GM18517 (cell line): ENCODE results near the gene EI24.
"Not testable (repeated sequence)": the region's sequence is repeated elsewhere in the genome, so short reads cannot be mapped to it uniquely, and the experiment has no call there.

ENCODE experiments used
- ATAC-seq: cut with Tn5 transposase; IDR thresholded peaks from one replicate; pipeline ENCODE4 v1.9.1; 2021; ENCODE audit warnings: mild to moderate bottlenecking, moderate library complexity; ENCODE audit not compliant: unreplicated experiment

Gene EI24

DNA sequence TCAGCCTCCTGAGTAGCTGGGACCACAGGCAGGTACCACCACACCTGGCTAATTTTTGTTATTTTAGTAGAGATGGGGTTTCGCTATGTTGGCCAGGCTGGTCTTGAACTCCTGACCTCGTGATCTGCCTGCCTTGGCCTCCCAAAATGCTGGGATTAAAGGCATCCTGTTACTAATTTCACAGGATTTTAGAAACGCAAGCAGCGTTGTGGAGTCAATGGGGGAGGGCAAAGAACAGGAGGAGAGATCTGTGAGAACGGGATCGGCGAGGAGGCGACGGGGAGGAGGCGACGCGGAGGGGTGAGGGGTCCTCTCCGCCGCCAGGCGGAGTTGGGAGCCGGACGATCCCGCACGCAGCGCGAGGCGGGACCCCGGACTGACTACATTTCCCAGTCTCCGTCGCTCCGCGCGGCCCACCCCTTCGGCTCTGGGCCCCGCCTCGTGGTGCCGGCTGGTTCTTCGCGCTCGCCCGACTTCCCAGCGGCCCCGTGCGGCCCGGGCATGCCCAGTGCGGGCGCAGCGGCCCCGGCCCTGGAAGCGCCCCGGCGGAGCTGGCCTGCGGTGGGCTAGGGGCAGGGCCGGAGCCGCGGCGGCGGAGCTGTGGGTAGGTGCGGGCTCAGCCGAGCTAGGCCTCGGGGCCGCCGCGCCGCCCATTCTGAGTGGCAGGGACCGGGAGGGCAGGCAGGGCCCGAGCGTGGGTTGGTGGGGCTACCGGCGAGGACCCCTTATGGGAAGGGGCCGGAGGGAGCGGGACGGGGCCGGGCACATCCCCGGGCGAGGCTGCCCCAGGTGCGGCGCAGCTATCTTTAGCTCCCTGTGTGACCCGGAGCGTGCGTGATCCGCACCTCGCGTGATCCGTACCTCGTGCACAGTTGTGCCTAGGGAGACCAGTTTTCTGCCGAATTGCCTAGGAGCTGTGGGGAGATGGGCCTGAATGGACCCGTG lies at the start of gene EI24:
EI24 (plus strand) TSS at position 508 of the 945 bp plus-strand sequence. CDS start 3,051 bp downstream, outside the sequence.
- peak; percentile 91 for ATAC-seq

DNA sequence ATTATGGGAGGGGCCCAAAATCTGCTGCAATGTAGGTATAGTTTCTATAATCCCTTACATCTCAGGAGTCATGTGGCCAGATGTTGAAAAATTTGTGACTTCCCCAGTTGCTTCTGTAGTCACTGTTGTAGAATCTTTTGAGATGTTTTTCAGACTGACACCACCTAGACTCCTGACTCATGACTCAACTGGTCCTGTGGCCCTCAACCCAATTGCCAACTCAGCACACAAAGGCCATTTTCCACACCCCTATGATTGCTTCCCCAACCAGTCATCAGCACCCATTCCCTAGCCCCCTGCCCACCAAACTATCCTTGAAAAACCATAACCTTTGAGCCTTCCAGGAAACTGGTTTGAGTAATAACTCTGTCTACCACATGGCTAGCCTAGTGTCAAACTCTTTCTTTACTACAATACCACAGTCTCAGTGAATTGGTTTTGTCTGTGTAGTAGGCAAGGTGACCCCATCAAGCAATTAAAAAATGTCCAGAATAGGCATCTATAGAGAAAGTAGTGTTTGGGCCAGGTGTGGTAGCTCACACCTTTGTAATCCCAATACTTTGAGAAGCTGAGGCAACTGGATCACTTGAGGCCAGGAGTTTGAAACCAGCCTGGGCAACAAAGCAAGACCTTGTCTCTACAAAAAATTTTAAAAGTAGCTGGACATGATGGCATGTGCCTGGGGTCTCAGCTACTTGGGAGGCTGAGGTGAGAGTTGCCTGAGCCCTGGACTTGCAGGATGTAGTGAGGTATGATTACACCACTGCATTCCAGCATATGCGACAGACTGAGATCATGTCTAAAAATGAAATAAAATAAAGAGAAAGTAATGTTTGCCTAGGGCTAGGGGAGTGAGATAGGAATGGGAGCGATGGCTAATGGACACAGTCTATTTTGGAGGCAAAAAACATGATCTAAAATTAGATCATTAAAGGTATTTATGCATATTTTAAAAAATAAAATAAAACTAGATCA lies 49.1 kb upstream of the EI24 start:
- no peak for ATAC-seq

DNA sequence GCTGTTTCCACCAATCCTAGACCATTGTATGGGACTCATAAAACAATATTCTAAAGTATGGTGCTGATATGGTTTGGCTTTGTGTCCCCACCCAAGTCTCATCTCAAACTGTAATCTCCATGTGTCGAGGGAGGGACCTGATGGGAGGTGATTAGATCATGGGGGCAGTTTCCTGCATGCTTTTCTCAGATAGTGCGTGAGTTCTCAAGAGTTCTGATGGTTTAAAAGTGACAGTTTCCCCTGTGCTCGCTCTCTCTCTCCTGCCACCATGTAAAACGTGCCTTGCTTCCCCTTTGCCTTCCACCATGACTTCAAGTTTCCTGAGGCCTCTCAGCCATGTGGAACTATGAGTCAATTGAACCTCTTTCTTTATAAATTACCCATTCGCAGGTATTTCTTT lies 44.0 kb upstream of the EI24 start:
- ATAC-seq, result no peak

- ATAC-seq, result no peak
These were observed 36.6 kb upstream of the EI24 start for GRCh38 chr11:125532668-125533067.

- no peak for ATAC-seq
These were observed 33.7 kb upstream of the EI24 start for GRCh38 chr11:125535585-125535984.

- ATAC-seq, result not testable (repeated sequence)
These were observed 32.4 kb upstream of the EI24 start for GRCh38 chr11:125536834-125537233.

- ATAC-seq, result no peak
These were observed 26.6 kb upstream of the EI24 start for GRCh38 chr11:125542709-125543108.

DNA sequence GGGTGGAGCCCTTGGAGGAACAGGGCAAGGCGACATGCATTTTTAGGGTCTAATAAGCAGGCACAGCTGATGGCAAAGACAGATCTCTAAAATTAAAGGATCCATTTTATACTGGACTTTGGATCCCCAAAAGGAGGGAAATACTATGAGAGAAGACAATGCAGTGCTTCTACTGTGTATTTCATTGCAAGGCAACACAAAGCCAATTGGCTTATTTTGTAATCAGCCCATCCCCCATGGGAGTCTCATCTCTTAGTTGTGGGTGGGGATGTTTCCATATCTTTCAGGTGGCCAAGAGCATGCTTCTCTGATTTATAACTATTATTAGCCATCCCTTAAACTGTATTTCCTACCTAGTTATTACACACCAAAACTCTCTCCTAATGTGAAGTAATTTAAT lies 18.5 kb upstream of the EI24 start:
- ATAC-seq, result no peak

- no peak for ATAC-seq
These were observed 17.4 kb upstream of the EI24 start for GRCh38 chr11:125551835-125552342.

DNA sequence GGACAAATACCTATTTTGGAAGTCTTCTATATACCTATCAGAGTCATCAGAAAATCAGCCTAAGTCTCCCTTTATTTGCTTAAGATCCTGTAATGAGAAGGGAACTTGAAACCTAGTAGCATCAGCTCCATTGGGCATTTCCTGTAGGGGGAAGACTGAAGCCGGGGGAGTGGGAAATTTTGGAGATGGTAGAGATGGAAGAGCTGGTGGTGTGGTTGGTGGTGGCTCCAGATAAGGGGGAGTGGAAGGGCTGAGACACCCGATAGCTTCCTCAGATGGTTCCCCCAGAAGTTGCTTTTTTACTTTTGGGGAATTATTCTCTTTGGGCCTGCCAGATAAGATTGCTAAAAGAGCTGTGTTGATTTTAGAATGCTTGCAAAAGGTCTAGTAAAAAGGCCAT lies 16.4 kb upstream of the EI24 start:
- no peak for ATAC-seq

GRCh38 chr11:125553357-125553756 lies 15.9 kb upstream of the EI24 start:
- ATAC-seq, result no peak

- ATAC-seq, result no peak
These were observed 15.2 kb upstream of the EI24 start for GRCh38 chr11:125554038-125554437.

DNA sequence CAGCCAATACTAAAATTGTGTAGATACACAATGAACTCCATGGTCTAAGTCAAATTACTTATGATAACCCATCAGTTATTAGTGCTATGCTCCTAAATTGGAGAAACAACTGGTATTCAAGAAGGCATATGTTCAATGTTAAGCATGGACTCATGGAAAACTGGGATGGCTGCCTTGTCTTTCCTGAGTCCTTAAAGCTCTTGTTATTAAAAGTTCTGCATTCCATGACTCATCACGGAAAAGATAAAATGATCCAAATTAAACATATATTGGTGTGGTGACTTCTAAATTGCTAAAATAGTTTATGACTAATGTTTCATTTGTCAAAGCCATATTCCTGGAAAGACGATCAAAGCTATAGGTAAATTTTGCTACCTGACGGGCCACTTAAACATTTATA lies 9.4 kb upstream of the EI24 start:
- ATAC-seq, result no peak

GRCh38 chr11:125561924-125562323 lies 7.4 kb upstream of the EI24 start:
- ATAC-seq, result no peak

GRCh38 chr11:125562430-125562829 lies 6.8 kb upstream of the EI24 start:
- ATAC-seq, result no peak

DNA sequence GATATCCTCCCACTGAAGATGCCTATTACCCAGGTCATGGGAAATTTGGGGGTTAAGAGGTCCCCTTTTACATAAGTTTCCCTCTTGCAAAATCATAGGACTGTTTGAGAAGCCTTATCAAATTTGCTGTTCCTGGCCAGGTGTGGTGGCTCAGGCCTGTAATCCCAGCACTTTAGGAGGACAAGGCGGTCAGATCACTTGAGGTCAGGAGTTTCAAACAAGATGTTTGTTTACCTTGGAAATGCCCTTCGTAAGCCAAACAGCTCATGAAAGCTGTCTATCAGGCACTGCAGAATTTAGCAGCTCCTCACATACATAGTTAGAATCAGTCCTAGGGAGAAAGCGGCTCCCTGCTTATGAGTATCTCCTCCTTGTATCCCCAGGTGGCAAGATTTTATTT lies 4.9 kb upstream of the EI24 start:
- ATAC-seq, result no peak

GRCh38 chr11:125566235-125566634 lies 3.0 kb upstream of the EI24 start:
- no peak for ATAC-seq

- no peak for ATAC-seq
These were observed 791 bp downstream of the EI24 start for GRCh38 chr11:125569915-125570621.

DNA sequence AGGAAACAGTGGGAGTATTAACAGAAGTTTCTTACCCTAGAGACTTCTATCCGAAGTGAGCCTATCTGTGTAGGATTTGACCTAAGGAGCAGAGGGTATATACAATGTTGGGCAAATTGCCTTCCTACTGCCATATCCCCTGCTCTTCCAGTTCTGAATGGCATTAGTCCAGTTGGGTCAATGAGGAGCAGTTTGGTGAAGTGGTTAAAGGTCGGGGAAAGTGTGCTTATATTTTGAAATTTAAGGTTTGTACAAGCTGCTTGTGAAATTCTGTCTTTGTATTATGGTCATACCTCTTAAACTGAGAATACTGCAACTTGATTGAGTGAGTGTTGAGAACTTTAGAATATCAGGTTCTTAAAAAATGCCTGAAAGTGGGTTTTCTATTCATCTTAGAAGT lies 1.7 kb downstream of the EI24 start:
- ATAC-seq, result no peak

DNA sequence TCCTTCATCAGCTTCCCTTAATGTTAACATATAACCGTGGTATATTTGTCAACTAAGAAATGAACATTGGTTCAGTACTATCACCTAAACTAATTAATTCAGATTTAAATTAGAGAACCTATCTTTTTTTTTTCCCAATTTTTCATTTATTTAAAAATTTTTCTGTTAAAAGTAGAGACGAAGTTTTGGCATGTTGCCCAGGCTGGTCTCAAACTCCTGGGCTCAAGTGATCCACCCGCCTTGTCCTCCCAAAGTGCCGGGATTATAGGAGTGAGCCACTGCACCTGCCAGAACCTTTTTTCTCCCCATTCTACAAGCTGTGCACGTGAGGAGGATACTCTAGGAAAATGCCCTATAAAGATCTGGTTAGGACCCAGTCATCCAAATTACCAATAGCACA lies 3.6 kb downstream of the EI24 start:
- ATAC-seq, result no peak

DNA sequence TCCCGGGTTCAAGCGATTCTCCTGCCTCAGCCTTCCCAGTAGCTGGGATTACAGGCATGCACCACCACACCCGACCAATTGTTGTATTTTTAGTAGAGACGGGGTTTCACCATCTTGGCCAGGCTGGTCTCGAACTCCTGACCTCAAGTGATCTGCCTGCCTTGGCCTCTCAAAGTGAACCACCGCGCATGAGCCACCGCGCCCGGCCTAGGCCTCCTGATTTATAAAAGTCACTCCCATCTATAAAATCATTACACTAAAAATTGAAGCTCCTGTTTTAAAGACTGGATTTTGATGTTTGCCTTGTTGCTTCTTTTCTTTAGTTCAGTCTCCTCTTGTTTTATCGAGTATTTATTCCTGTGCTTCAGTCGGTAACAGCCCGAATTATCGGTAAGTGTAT lies 7.9 kb downstream of the EI24 start:
- ATAC-seq, result not testable (repeated sequence)
